NCI-H2107 treated with DMSO at 0.1 percent for 48 hours (cell line): Measurements from ENCODE around the gene GGCT.
A peak's percentile ranks its signal among the peaks of the same experiment; 100 is the strongest.
"Not testable (repeated sequence)": the region's sequence is repeated elsewhere in the genome, so short reads cannot be mapped to it uniquely, and the experiment has no call there.

ENCODE experiments used
- DNase-seq: peaks from one replicate; lab custom pipeline; 2025; ENCODE audit not compliant: unreplicated experiment; lab: John Stamatoyannopoulos, UW

The GGCT gene, protein sequence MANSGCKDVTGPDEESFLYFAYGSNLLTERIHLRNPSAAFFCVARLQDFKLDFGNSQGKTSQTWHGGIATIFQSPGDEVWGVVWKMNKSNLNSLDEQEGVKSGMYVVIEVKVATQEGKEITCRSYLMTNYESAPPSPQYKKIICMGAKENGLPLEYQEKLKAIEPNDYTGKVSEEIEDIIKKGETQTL

DNA sequence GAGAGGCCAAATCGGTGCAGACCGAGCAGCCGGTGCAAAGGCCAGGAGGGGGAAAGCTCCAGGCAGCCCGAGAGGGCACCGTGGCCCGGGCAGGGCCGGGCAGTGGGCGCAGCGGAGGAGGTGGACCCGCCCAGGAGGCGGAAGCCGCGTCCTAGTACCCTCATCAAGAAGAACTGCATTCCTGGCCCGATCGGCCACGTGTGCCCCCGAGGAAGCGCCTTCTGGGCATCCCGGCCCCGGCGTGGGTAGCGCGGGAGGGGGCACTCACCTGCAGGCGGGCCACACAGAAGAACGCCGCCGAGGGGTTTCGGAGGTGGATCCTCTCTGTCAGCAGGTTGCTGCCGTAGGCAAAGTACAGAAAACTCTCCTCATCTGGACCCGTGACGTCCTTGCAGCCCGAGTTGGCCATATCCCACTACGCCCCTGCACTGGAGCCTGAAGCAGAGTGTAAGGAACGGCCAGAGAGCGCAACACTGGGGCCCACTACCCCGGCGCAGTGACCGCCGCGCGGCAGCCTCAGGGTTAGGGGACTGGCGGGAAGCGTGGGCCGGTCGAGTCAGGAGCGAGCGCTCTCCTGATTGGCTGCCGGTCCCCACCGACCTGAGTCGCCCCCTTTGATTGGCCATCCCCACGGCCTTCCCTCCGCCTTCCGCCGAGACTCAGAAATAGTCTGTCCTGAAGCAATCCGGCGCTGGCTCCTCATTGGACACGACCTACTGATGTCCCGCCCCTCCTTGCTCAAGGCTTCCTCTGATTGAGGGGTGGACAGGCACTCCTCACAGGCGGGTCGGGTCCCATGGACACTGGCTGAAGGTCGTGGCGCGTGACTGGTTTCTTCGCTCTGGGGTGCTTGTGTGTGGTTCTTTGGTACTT is at the start of gene GGCT:
GGCT (minus strand) TSS at position 529 of the 873 bp plus-strand sequence; CDS start at position 409, 120 bp downstream.
- peak; percentile 98 for DNase-seq

DNA sequence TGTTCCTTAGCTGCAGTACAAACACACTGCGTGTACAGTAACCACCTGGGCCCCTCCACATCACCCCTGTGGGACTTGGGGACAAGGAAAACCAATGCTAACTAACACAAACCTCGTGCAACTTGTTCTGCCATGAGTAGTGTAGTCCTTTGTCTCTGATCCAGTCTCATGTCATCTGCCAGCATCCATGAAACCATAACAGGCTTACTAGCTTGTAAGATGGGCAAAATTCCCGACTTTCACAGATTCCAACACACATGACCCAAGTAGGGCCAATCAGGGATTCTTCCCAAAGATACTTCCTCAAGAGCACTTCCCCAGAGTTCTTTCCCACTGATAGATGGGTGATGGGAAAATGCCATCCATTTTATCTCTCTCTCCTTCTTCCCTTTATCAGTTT is 48.9 kb upstream of the GGCT start:
- no peak for DNase-seq

DNA sequence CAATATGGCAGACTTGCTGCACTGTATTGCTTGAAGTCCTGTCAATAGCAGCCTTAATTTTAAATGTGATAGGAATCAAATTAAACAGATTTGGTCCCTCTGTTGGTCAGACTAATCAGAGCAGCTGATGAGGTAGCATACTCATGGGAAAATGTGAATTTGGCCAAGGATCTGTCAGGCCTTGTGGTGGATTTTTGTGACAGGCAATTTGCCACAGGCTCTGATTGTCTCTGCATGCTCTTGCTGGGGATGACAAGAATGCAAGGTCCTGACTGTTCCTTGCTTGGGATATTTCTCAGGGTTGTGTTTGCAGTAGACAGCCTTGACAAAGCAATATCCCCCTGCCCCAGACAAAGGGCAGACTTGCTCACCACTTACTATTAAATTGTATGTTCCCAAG is 48.5 kb upstream of the GGCT start:
- DNase-seq, result no peak

DNA sequence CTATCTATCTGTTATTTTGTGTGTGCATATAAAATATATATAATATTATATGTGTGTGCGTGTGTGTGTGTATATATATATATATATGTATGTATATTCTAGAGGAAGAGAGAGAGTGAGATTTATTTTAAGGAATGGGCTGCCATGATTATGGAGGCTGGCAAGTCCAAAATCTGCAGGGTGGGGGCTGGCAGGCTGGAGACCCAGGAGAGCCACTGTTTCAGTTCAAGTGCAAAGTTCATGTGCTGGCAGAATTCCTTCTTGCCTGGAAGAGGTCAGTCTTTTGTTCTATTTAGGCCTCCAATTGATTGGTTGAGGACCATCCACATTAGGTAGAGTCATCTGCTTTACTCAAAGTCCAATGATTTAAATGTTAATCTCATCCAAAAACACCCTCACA is 47.7 kb upstream of the GGCT start:
- no peak for DNase-seq

DNA sequence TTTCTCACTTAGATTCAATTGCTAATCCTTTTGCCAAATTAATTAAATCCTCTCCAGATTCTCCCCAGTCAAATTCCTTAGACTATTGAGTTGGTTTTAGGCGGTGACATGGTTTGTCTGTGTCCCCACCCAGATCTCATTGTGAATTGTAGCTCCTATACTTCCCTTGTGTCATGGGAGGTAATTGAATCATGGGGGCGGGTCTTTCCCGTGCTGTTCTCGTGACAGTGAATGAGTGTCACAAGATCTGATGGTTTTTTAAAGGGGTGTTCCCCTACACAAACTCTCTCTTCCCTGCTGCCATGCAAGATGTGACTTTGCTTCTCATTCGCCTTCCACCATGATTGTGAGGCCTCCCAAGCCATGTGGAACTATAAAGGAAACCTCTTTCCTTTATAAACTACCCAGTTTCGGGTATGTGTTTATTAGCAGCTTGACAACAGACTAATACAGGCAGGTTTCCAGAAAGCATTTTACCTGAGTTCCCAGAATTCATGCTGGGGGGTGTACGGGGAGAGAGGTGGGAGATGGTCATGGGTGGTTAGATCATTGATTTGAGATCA is 45.4 kb upstream of the GGCT start:
- peak; percentile 8 for DNase-seq

DNA sequence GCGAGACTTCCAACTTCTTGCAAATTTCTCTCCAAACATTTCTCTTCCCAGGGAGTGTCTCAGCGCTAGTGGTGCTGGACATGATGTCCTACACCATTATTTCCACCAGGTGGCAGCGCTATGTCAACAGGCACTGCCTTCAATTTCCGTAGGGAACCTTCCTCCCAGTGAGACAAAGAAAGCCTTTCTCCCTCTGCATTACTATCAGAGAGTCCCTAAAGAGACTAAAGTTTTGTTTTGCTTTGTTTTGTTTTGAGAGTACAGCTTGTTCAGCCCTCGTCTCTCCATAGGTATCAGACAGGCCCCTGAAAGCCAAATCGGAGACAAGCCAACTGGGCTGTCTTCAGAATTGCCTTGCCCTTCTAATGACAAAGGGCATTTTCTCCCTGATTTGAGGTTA is 44.2 kb upstream of the GGCT start:
- DNase-seq, result peak; percentile 78

DNA sequence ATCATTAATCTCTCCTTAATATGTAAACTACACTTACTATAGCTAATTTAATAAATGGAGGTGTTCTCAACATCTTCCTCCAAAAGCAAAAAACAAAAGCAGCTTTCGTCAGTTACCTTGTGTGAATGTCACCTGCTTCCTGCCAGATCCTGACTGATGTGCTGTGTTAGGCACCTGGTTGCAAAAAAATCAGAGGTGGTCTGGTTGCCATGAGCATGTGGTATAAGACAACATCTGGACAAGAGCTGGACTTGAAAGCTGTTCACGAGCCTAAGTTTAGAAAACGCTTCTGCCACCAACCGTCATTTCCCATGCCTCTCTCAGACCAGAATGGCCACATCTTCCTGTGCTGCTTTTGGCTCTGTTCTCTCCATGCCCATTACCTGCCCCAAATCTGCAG is 42.0 kb upstream of the GGCT start:
- DNase-seq, result no peak

DNA sequence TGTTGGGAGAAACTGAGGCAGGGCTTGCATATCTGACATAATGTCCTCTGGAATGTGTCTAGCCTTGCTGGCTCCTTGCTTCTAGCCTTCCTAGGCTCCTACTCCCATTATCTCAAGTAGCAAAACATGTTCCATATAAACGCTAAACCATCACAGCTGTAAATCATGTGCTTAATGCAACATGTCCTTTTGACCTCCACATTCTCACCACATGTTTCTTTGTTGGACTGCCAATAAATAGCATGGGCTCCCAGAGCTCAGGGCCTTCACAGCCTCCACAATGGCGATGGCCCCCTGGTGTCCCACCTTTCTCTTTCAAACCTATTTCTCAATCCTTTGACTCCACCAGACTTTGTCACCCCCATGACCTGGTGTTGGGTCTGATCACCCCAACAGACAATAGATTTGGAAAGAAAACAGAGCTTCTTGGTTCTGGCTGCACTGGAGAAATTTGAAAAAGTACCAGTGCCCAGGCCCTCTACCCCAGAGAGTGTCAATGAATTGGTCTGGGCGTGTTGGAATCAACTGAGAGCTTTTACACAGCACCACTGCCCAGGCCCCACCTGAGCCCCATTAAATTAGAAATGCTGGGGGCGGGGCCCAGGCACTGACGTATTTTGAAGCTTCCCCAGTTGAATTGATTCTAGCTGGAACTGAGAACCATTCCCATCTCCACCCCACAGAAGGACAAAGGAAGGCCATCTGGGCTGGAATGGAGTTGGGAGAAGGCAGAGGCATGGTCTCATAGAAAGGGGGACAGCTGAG is 41.3 kb upstream of the GGCT start:
- DNase-seq, result no peak

DNA sequence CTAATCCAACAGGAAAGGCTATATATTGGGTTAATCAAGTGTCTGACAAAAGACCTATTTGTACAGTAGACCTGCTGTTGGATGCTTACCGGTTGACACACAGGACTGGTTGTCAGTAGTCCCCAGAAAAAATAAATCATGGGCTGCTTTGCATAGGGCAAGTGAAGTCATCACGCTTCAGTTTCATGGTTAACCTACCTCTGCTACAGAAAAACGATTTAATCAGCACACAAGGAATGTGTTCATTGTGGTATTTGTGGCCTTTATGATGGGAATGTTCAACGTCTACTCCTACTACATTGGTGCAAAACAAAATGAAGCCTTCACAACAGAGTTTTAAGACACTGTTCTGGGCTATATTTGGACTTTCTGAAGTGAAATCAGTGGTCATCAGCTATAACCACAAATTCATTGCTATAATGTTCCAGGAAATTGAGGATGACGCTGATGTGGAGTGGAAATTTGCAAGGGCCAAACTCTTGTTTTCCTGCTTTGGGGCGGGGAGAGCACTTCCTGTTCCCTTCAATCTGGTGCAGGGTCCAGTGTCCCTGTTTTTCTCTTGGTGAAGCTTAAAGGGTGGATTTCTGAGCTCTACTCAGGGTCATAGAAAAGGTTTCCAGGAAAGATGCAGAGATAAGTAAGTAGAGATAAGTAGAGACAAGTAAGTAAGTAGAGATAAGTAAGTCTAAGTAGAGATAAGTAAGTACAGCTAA is 39.3 kb upstream of the GGCT start:
- no peak for DNase-seq

DNA sequence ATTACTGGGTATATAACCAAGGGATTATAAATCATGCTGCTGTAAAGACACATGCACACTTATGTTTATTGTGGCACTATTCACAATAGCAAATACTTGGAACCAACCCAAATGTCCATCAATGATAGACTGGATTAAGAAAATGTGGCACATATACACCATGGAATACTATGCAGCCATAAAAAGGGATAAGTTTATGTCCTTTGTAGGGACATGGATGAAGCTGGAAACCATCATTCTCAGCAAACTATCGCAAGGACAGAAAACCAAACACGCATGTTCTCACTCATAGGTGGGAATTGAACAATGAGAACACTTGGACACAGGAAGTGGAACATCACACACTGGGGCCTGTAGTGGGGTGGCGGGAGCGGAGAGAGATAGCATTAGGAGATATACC is 38.5 kb upstream of the GGCT start:
- not testable (repeated sequence) for DNase-seq

DNA sequence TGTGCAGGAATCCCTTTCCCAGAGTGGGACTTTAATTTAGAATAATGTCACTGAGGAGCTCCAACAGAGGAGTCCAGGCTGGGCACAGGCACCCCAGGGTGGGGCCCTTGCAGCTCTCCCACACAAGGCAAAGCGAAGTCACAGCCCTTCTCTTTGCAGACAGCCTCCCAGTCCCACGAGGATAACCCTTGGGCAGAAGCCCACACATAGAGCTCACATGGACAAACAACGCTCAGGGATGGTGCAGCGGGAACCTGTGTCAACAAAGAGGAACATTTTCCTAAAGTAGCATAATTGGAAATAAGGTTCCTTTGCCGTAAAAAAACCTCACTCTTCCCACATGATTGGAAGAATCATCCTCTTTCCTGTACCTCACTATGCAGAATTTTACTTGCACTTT is 29.3 kb upstream of the GGCT start:
- no peak for DNase-seq

DNA sequence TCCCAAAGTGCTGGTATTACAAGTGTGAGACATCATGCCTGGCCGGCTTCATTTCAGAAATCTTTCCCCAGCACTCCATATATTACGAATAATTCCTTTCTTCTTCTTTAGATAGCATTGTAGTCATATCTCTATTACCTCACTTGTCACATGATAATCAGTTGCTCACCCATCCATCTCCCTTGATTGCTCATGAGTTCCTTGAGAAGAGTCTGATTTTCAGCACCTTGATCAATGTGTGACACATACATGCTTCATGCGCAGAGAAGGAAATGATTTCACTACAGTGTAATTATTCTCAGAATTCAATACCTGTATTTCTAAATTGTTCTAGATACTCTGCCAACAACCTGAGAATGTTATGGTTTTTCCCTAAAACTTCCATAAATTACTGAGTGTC is 26.7 kb upstream of the GGCT start:
- no peak for DNase-seq

DNA sequence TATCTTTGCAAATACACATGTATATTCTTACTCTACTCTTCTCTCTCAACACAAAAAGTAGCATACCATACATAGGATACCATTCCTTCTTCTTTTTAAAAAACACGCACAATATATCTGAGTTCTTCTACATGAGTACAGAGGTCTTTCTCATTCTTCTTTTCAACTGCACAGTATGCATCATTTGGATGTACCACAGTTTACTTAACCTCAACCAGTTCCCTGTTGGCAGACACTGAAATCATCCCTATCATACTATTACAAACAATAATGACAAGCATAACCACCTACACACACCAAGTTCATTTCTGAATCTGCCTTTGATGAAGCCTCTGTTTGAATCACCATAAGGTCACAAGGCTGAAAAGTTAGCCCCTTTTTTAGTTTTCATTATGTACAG is 25.7 kb upstream of the GGCT start:
- no peak for DNase-seq

DNA sequence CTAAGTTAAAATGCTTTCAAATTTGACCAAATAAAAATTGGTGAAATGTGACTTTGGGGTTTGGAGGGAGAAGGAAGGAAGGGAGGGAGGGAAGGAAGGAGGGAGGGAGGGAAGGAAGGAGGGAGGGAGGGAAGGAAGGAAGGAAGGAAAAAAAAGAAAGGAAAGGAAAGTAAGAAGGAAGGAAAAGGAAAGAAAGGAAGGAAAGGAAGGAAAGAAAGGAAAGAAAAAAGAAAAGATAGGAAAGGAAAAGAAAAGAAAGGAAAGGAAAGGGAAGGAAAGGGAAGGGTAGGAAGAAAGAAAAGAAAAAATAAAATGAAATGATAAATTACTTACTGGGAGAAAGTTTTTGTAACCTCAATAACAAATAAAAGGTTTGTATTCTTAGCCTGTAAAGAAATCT is 24.1 kb upstream of the GGCT start:
- no peak for DNase-seq

DNA sequence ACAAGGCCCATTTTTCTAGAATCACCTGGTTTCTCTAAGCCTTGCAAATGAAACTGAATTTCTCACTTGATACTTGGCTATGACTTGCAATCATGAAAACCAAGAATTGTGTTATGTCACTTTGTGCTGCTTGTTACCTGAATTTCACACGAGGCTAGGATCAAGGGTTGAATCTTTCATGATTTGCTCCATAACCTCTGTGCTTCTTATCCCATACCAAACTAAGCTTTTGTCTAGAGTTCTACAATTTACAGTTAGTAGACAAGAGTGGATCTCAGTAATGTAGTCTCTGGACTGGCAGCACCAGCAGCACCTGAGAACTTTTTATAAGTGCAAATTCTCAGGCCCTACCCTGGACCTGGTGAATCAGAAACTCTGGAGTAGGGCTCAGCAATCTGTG is 22.7 kb upstream of the GGCT start:
- DNase-seq, result not testable (repeated sequence)

DNA sequence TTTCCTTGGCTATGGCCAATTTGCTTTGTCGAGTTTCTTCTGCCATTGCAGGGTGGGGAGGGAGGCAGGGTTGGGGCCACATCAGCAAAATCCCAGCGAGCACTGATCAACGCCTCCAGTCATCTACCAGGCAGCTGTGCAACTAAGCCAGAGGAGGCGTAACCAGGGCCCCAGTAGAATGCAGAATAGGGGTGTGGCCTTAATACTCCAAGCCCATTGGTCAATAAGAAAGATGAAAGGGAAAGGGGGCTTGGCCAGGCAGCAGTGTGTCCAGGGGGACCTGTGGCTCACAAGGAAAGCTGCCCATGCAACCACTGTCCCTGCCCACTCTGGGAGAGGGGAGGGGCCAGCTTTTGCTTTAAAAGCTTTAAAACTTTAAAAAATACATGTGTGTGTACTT is 21.5 kb upstream of the GGCT start:
- DNase-seq, result no peak

DNA sequence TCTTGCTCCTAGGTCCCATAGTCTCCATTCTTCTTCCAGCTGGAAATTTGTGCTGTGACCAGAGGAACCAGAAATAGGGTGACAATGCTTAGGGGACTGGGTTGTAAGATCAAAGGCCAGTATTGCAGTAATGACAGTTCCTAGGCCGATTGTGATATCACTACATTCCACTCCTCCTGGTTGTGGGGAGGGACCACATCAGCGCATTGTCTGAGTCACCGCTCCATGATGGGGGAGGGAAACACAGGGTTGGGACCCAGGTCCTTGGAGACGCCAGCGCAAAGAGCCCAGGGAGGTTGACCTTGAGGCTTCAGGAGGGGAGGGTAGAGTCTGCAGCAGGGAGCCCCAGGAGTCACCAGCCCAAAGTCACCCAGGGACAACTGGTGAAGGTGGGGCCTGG is 20.8 kb upstream of the GGCT start:
- no peak for DNase-seq

DNA sequence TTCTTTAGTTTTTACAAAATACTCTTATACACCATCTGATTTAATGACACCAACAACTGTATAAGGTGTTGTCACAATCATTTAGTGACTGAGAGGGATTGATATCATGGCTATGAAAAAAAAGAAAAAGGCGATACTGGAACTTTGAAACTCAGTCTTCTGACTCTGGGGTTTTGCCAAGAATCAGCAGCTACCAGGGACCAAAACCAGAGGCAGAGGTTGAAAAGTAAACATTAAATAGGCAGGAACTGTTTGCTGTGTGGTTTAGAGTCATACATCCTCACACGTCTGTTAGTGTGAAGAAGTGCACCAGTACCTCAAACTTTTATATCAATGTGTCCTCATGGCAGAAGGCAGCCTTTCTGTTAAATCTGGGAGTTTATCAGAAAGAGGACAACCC is 19.9 kb upstream of the GGCT start:
- DNase-seq, result no peak

DNA sequence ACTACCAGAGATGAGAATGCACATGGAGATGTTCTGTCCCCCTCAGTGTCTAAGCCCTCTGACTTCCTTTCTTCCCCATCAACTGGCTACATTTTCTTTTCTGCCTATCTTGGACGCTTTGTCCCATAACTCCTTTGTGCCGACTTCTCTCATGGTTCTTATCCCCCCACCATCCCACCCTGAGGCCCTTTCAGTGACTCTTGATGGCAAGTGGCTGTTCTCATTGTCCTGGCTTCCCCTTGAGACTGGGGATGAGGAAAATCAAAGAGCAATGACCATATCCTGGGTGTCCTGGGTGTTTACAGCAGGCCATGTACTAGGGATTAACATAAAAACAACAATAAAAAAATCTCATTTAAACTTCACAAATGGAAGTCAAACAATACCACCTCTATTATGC is 18.8 kb upstream of the GGCT start:
- no peak for DNase-seq

DNA sequence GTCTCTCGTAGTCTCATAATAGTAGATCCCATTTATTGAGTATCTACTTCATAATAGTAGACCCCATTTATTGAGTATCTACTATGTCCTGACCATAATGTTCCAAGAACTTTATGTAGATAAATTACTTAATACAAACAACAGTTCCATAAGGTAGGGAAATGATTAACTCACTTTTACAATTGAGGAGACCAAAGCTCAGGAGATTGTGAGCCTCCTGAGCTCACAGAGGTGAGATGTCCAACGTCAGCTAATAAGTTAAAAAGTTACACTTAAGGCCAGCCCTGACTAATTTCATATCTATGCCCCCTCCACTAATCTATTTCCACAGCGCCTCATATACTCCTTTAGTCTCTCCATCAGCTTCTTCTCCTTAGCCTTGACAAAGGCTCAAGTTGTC is 17.5 kb upstream of the GGCT start:
- no peak for DNase-seq

DNA sequence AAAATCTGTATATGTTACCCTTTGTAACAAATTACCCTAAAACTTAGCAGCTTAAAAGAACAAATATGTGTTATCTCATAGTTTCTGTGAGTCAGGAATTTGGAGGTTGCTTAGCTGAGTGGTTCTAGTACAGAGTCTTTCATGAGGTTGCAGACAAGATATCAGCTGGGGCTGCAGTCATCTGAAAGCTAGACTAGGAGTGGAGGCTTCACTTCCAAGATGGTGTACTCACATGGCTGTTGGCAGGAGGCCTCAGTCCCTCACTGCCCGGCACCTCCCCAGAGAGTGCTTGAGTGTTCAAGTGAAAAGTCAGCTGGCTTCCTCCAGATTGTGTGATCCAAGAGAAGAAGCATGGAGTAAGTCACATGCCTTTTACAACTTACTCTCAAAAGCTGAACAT is 16.9 kb upstream of the GGCT start:
- no peak for DNase-seq
